Kidney (tissue), 14 donors: ENCODE measurements around the gene ACVRL1. TPM values are rescaled to one million over a fixed set of nuclear protein-coding genes. Genes with fewer than 3 reads are reported as not detected.

Experiments
- DNase-seq, 5 donors: peaks; one replicate each; pipeline ENCODE4 v3.0.0-alpha.2; 2013 to 2020
- FAIRE-seq: peaks from 2 replicates; lab custom pipeline; 2012; peaks lifted over from hg19 to GRCh38; lab: Jason Lieb, UNC
- H3K27ac ChIP-seq, 2 donors: one replicate each; pipeline ENCODE4 v1.7.0; 2013; ENCODE audit warnings: low read depth in 2 of 2, low read length in 2 of 2, inconsistent platforms in 1 of 2
- H3K27me3 ChIP-seq: one replicate; pipeline ENCODE4 v1.7.1; 2013; ENCODE audit warnings: low read length, inconsistent platforms; ENCODE audit not compliant: control insufficient read depth, insufficient read depth
- H3K36me3 ChIP-seq, 3 donors: one replicate each; pipeline versions ENCODE4 v1.7.0 to v1.7.1; 2013; ENCODE audit warnings: low read length in 3 of 3, control low read depth in 1 of 3, inconsistent platforms in 1 of 3; ENCODE audit not compliant: insufficient read depth in 3 of 3, control insufficient read depth in 2 of 3
- H3K4me1 ChIP-seq, 3 donors: one replicate each; pipeline versions ENCODE4 v1.7.0 to v1.7.1; 2013; ENCODE audit warnings: low read length in 3 of 3, inconsistent platforms in 1 of 3, low read depth in 1 of 3; ENCODE audit not compliant: control insufficient read depth in 2 of 3, insufficient read depth in 2 of 3
- H3K4me3 ChIP-seq, 3 donors: one replicate each; pipeline versions ENCODE4 v1.7.0 to v1.8.1; 2013; ENCODE audit warnings: low read length in 3 of 3, control low read depth in 1 of 3, inconsistent platforms in 1 of 3
- H3K9ac ChIP-seq, 3 donors: one replicate each; pipeline versions ENCODE4 v1.7.0 to v1.7.1; 2013; ENCODE audit warnings: low read length in 3 of 3, control low read depth in 1 of 3, inconsistent platforms in 1 of 3
- H3K9me3 ChIP-seq, 3 donors: one replicate each; pipeline versions ENCODE4 v1.7.0 to v1.7.1; 2013; ENCODE audit warnings: low read length in 3 of 3, control low read depth in 1 of 3, inconsistent platforms in 1 of 3; ENCODE audit not compliant: control insufficient read depth in 2 of 3, insufficient read depth in 1 of 3
- CTCF ChIP-seq: IDR thresholded peaks from 3 replicates; pipeline ENCODE4 v1.5.1; 2012; ENCODE audit warnings: mild to moderate bottlenecking, moderate library complexity, borderline replicate concordance; ENCODE audit not compliant: insufficient read depth; ENCODE audit errors: extremely low read depth
- intact Hi-C: fragments of 100-400 bp; cut with DNase I; formaldehyde crosslinking; loops from one replicate; pipeline ENCODE4 v1.11.1; 2022
- polyA plus RNA-seq: library from polyadenylated mRNA; stranded (reverse); fragments of 350-450 nt; fragmentation: Illumina TruSeq; extraction: RNeasy Lipid Tissue Mini Kit (QIAGEN cat#74804); gene quantifications from one replicate; pipeline ENCODE4 v1.2.3, GENCODE V29; 2014; ENCODE audit warnings: low read depth, low replicate concordance; ENCODE audit not compliant: insufficient read depth
- total RNA-seq: library from RNA; stranded (reverse); fragmentation: NEBNext Ultra II Directional; extraction: Animal tissue kit (Norgen Biotek cat#: 25700); gene quantifications from one replicate; pipeline ENCODE4 v1.2.1, GENCODE V29; 2021
- donor health status: control.
- donor health status: control.
- donor health status: control.
- donor health status: control.
- donor health status: control.
- donor health status: DM: yes; HTN: yes; CAD: no.
- donor health status: Normal renal cell carcinoma (clear cell type).

The ACVRL1 gene
- total and polyA plus RNA-seq, 2 donors from 2014 or later: 29.1 to 88.4 TPM

GRCh38 chr12:51865757-51866270, 41.5 kb upstream of the ACVRL1 start:
- intact Hi-C loops: no loop called here
- Histone ChIP-seq H3K9me3 (no peaks in the 10 kb centered on the region), H3K27me3 (no peaks in the 10 kb centered on the region), H3K27ac (peak overlapping the region in 1 of 2 donors; percentile 23), H3K9ac (no peak overlapping the region), H3K4me3 (no peak overlapping the region), H3K36me3 (no peaks in the 10 kb centered on the region), H3K4me1 (peaks cover 0 to 27% (median 2%) of the 10 kb centered on the region in 3 donors)
- FAIRE-seq: no peak
- no peak for TF ChIP-seq CTCF
- peak in 4 of 5 donors; percentile 43 to 70 (median 54) for DNase-seq

GRCh38 chr12:51866324-51866723, 41.0 kb upstream of the ACVRL1 start:
- DNase-seq: no peak
- H3K27ac ChIP-seq: no peak overlapping the region
- H3K4me1 ChIP-seq: peaks cover 0 to 27% (median 2%) of the 10 kb centered on the region in 3 donors
- no peak for TF ChIP-seq CTCF
- H3K27me3 ChIP-seq: no peaks in the 10 kb centered on the region
- FAIRE-seq: no peak
- no peaks in the 10 kb centered on the region for H3K36me3 ChIP-seq
- intact Hi-C loops: no loop called here
- H3K9ac ChIP-seq: no peak overlapping the region
- H3K9me3 ChIP-seq: no peaks in the 10 kb centered on the region
- H3K4me3 ChIP-seq: no peak overlapping the region

DNA sequence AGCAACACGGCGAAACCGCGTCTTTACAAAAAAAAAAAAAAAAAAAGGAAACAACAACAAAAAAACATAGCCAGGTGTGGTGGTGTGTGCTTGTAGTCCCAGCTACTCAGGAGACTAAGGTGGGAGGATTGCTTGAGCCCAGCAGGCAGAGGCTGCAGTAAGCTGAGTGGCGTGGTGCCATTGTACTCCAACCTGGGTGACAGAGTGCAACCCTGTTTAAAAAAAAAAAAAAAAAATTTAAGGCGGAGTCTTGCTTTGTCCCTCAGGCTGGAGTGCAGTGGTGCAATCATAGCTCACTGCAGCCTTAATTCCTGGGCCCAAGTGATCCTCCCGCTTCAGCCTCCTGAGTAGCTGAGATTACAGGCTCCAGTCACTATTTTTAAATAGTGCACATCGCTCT, 40.5 kb upstream of the ACVRL1 start:
- intact Hi-C loops: no loop called here
- H3K27ac ChIP-seq: no peak overlapping the region
- H3K9ac ChIP-seq: no peak overlapping the region
- H3K27me3 ChIP-seq: no peaks in the 10 kb centered on the region
- DNase-seq (peak in 2 of 5 donors; percentile 37 to 49), FAIRE-seq (no peak)
- H3K4me3 ChIP-seq: no peak overlapping the region
- peaks cover 0 to 27% (median 2%) of the 10 kb centered on the region in 3 donors for H3K4me1 ChIP-seq
- no peak for TF ChIP-seq CTCF
- no peaks in the 10 kb centered on the region for H3K36me3 ChIP-seq
- no peaks in the 10 kb centered on the region for H3K9me3 ChIP-seq

DNA sequence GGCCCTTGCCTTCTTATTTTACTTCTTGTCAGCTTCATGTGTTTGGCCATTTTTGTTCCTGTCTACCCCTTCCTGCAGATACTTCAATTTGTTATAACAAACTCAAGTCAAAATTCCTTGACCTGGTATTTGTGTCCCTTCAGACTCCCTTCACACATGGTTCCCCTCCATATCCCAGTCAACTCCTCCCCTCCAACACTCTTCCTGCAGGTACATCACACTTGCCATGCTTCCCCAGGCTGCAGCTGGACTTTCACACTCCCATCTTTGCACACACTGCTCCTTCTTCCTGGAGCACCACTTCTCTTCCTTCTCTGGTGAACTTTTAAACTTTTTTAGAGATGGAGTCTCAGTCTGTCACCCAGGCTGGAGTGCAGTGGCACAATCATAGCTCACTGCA, 39.9 kb upstream of the ACVRL1 start:
- no peaks in the 10 kb centered on the region for H3K9me3 ChIP-seq
- H3K27ac ChIP-seq: no peak overlapping the region
- FAIRE-seq (no peak), DNase-seq (peak in 4 of 5 donors; percentile 10 to 75 (median 63))
- TF ChIP-seq CTCF: no peak
- no peaks in the 10 kb centered on the region for H3K36me3 ChIP-seq
- peaks cover 0 to 27% (median 2%) of the 10 kb centered on the region in 3 donors for H3K4me1 ChIP-seq
- H3K9ac ChIP-seq: no peak overlapping the region
- intact Hi-C loops: no loop called here
- no peak overlapping the region for H3K4me3 ChIP-seq
- H3K27me3 ChIP-seq: no peaks in the 10 kb centered on the region
